DOHH2 (cell line): ENCODE measurements around the gene SOX21.

Experiments used
- EZH2phosphoT487 ChIP-seq: fragments of 200-600 bp; sonication (generic); IDR thresholded peaks from 2 replicates; pipeline ENCODE4 v1.6.1; 2017; ENCODE audit warnings: borderline replicate concordance, mild to moderate bottlenecking, antibody characterized with exemption, low read length, moderate library complexity, mixed read lengths
- TF ChIP-seq, protein P1 (sequence below): fragments of 200-600 bp; sonication (generic); IDR thresholded peaks from one replicate; pipeline ENCODE4 v1.5.1; 2014; ENCODE audit warnings: antibody characterized with exemption, mild to moderate bottlenecking, low read depth, low read length; ENCODE audit not compliant: poor library complexity, severe bottlenecking

DNA sequence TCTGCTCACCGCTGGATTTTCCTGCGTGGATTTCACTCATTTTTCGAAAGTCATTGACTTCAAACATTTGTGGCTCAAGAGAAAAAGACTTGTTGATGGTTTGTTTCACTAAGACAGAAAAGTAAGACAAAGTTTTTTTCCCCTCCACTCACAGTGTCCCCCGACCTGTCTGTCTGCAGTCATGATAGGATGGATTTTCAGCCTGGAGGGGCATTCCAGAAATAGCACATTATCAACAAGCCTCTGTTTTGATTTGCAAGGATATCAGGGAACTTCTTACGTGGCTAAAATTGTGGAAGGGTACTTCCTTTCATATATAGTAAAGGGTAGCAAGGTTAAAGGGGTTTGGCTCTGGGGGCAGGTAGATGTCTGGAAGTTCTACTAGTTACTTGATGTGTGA lies 11.8 kb downstream of the SOX21 start:
- TF ChIP-seq, protein P1, sequence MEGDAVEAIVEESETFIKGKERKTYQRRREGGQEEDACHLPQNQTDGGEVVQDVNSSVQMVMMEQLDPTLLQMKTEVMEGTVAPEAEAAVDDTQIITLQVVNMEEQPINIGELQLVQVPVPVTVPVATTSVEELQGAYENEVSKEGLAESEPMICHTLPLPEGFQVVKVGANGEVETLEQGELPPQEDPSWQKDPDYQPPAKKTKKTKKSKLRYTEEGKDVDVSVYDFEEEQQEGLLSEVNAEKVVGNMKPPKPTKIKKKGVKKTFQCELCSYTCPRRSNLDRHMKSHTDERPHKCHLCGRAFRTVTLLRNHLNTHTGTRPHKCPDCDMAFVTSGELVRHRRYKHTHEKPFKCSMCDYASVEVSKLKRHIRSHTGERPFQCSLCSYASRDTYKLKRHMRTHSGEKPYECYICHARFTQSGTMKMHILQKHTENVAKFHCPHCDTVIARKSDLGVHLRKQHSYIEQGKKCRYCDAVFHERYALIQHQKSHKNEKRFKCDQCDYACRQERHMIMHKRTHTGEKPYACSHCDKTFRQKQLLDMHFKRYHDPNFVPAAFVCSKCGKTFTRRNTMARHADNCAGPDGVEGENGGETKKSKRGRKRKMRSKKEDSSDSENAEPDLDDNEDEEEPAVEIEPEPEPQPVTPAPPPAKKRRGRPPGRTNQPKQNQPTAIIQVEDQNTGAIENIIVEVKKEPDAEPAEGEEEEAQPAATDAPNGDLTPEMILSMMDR = no peak
- TF ChIP-seq EZH2phosphoT487 = no peak
